AG09319 (cell line): ENCODE measurements around the gene PC.

Experiments
- DNase-seq: peaks from one replicate; pipeline ENCODE4 v3.0.0-alpha.2; 2010; ENCODE audit warnings: low read depth; ENCODE audit errors: extremely low read depth
- TF ChIP-seq, protein P1 (sequence below): IDR thresholded peaks from 2 replicates; pipeline ENCODE4 v1.5.1; 2011; ENCODE audit warnings: low read depth, mild to moderate bottlenecking, inconsistent platforms, low read length, moderate library complexity

Gene PC

DNA sequence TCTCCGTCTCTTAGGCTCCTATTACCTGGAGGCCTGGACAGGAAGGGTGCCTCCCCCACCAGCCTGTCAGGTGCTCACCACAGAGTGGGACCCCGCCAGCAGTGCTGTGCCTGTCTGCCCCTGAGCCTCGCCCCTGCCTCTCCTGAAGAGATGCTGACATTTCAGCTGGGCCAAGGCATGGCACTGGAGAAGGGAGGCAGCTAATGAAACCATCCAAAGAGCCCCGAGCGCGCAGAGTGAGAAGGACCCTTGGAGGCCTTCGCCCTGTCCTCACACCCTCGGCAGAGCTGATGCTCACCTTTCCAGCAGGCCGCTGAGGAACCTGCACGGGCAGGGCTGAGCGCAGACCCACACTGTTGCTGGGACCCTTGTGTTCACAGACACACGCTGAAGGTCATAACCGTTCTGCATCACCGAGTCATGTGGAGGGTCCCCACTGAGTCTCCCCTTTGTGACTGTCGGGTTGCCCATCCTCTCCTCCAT, 103.4 kb downstream of the PC start:
- no peak for DNase-seq
- TF ChIP-seq, protein P1, sequence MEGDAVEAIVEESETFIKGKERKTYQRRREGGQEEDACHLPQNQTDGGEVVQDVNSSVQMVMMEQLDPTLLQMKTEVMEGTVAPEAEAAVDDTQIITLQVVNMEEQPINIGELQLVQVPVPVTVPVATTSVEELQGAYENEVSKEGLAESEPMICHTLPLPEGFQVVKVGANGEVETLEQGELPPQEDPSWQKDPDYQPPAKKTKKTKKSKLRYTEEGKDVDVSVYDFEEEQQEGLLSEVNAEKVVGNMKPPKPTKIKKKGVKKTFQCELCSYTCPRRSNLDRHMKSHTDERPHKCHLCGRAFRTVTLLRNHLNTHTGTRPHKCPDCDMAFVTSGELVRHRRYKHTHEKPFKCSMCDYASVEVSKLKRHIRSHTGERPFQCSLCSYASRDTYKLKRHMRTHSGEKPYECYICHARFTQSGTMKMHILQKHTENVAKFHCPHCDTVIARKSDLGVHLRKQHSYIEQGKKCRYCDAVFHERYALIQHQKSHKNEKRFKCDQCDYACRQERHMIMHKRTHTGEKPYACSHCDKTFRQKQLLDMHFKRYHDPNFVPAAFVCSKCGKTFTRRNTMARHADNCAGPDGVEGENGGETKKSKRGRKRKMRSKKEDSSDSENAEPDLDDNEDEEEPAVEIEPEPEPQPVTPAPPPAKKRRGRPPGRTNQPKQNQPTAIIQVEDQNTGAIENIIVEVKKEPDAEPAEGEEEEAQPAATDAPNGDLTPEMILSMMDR: no peak

DNA sequence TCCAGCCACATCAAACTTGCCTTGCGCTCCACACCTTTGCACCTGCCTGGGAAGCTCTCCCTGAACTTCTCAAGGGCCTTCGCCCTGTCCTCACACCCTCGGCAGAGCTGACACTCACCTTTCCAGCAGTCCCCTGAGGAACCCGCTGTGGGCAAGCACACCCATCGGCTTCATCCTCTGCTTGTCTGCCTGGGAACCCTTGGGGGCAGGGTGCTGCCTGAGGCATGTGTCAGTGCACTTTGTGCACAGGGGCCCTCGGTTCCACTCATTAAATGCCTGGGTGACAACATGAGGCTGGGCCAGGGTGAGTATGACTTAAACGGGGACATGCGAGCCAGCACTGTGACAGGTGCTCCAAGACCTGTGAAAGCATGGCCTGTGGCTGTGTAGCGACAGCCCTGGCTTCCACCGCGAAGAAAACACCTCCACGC, 103.9 kb downstream of the PC start:
- TF ChIP-seq, protein P1: no peak
- DNase-seq: no peak

DNA sequence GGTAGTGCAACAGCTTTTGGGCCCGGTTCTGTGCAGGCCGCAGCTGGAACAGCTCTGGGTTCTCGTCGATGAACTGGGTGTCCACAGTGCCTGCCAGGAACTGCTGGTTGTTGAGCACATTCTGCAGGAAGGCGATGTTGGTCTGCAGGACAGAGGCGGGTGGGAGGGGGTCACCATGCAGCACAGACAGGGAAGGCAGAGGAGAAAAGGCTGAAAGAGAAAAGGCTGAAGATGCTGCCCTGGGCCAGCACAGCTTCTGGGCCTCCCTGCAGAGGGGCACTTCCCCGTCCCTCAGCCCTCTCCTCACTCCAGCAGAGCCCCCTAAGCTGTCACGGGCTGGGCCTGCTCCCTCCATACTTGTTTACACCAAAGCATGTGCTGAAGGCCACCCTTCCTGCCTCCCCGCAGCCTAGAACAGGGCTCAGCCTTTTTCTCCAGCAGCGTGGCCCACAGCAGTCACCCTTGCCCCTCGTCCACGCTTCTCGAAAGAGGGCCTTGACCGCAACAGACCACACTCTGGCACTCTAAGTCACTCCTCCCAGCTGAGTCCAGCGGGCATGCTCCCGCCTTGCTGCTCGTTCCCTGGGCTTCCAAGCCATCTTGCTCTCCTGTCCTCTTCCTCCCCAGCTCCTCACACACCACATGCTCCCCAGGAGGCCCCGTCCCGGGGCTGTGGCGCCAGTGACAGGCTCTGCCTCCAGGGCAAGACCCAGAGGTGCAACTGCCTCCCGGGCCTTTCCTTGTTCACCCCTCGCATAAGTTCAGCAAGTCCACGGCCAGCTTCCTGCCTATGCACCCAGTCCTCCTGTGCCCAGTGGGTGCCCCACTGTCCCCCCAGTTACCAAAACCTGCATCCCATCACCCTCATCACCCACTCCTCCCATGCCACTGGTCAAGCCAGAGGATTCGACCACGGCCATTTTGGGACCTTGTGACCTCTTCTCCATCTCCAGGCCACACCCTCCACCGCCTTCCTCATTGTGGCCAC, 104.6 kb downstream of the PC start:
- DNase-seq: no peak
- TF ChIP-seq, protein P1: no peak

DNA sequence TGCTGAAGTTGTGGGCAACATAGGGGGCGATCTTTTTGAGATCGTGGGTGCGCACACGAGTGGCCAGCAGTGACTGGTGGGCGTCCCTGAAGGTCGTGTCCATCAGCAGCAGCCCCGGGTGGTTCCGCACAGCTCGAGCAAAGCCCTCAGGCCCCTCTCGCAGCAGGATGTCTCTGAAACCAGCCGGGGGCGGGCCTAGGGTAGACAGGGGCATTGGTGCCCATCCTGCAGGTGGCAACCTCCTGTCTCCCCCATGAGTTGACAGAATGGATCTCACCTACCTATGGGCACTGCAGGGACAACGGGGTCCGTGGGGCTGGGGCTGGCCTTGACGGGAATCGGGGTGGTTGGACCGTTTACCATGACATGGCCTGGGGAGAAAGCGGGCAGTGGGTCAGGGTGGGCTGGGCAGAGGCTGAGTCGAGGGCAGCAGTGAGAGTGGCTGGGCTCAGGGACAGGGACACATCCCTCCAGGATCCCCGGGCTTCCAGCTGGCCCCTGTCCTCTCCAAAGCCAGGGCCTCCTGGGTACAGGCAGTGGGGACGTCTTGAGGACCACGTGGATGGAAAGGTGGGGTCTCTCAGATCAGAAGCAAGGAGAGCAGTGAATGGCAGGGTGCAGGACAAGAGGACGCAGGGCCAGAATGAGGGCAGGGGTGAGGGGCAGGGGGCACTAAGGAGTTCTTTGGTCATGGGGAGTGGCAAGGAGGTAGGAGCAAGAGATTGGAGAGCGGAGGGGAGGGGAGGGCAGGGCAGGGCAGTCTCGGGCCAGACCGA, 105.5 kb downstream of the PC start:
- DNase-seq: no peak
- TF ChIP-seq, protein P1: no peak

DNA sequence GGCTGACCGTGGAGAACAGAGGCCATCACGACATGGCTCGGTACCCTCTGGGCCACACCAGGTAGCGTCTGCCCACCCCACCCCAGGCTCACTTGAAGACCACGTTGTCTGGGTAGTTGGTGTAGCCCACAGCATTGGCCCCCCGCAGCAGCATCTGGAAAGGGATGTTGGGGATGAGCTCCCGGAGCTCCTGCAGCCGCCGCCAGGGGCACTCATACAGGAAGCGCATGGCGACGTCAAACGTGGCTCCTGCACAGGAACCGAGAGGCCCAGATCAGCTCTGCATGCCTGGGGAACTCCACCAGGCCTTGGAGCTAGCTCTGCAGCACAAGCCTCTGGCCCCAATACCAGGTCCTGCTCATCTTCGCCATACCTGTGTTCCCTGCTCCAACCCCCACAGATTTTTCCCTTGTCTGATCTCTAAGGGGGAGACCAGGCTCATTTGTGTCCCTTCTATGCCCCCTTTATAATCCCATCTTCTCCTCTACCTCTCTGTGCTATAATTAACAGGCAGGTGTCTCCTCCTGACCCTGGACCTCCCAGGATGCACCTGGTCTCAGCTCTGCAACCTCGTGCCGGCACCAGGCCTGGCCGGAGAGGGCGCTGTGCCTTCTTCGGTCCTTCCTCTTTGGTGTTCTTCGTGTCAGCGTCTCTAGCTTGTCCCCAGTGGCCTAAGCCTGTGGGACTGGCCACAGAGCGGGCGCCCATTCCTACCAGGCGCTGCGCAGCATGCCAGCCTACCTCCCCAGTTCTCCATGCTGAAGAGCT, 106.3 kb downstream of the PC start:
- TF ChIP-seq, protein P1: no peak
- DNase-seq: no peak

DNA sequence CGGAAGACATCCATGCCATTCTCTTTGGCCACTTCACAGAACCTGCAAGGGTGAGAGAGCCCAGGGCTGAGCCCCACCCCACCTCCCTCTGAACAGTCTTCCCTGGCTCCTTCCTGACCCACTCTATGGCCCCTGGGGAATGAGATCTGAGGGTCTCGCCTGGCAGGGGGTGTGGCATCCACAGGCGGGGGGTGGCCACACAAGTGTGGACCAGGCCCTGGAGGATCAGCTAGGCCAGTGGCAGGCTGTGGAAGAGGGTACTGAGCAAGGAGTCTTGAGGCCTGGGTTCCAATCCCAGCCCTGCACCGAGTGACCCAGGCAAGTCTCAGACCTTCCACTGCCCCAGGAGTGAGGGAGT, 107.0 kb downstream of the PC start:
- DNase-seq: no peak
- TF ChIP-seq, protein P1: no peak
